ENCODE measurements around the gene CMIP.

- TF ChIP-seq EZH2 (IDR thresholded peaks at IDR 0.05; ENCODE audit: low read length, unreplicated experiment) (no peak), CTCF (conservative IDR thresholded peaks at IDR 0.05; ENCODE audit: low read depth, low read length) (no peak)
Measured at GRCh38 chr16:81542609-81543570, 98.3 kb downstream of the CMIP start.
